SKM-1 treated with dmso at 0.1 percent for 144 hours (cell line): Measurements from ENCODE around the gene SLC8B1.

Experiments
- DNase-seq: peaks from one replicate; lab custom pipeline; 2025; ENCODE audit not compliant: unreplicated experiment; lab: John Stamatoyannopoulos, UW

SLC8B1 gene

GRCh38 chr12:113271853-113272561 lies 62.9 kb downstream of the SLC8B1 start:
- no peak for DNase-seq

GRCh38 chr12:113271466-113271852 lies 63.5 kb downstream of the SLC8B1 start:
- no peak for DNase-seq

- no peak for DNase-seq
Measured at GRCh38 chr12:113270709-113271009, 64.2 kb downstream of the SLC8B1 start.

GRCh38 chr12:113269257-113269943 lies 65.5 kb downstream of the SLC8B1 start:
- no peak for DNase-seq

GRCh38 chr12:113268621-113269020 lies 66.3 kb downstream of the SLC8B1 start:
- no peak for DNase-seq

- DNase-seq = no peak
Measured at GRCh38 chr12:113268136-113268535, 66.8 kb downstream of the SLC8B1 start.

GRCh38 chr12:113267621-113268020 lies 67.3 kb downstream of the SLC8B1 start:
- DNase-seq = no peak

GRCh38 chr12:113266106-113266895 lies 68.6 kb downstream of the SLC8B1 start:
- no peak for DNase-seq

GRCh38 chr12:113263431-113263963 lies 71.4 kb downstream of the SLC8B1 start:
- no peak for DNase-seq

DNA sequence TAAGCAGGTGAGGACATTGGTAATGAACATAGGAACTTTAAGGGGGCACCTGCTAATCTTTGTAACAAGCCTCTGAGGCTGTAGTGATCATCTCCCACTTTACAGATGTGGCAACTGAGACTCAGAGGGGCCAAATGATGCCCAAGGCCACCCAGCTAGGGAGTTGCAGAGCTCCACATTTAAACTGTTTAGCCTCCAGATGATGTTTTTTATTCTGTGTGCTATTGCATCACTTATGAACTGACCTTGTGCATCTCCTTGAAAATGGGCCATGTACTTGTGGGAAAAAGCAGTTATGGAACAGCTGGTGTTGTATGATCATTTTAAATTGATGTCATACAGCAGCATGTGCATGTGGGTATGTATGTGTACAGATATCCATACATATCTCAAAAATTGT lies 72.2 kb downstream of the SLC8B1 start:
- DNase-seq = no peak

GRCh38 chr12:113261847-113262470 lies 73.0 kb downstream of the SLC8B1 start:
- DNase-seq = peak; percentile 62

- DNase-seq = no peak
Measured at GRCh38 chr12:113260636-113261300, 74.1 kb downstream of the SLC8B1 start.

- no peak for DNase-seq
Measured at GRCh38 chr12:113260127-113260526, 74.8 kb downstream of the SLC8B1 start.

DNA sequence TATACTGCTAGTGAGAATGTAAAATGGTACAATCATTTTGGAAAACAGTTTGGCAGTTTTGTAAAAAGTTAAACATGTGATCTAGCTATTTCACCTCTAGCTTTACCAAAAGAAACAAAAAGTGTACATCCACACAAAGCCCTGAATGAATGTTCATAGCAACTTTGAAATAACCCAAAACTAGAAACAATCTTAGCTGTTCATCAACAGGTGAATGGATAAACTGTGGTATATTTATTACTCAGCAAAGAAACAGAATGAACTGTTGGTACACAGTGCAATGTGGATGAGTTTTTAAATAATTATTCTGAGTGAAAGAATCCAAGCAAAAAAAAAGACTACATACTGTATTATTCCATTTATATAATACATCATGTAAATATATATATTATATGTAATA lies 77.3 kb downstream of the SLC8B1 start:
- no peak for DNase-seq

- no peak for DNase-seq
Measured at GRCh38 chr12:113254298-113254697, 80.6 kb downstream of the SLC8B1 start.

DNA sequence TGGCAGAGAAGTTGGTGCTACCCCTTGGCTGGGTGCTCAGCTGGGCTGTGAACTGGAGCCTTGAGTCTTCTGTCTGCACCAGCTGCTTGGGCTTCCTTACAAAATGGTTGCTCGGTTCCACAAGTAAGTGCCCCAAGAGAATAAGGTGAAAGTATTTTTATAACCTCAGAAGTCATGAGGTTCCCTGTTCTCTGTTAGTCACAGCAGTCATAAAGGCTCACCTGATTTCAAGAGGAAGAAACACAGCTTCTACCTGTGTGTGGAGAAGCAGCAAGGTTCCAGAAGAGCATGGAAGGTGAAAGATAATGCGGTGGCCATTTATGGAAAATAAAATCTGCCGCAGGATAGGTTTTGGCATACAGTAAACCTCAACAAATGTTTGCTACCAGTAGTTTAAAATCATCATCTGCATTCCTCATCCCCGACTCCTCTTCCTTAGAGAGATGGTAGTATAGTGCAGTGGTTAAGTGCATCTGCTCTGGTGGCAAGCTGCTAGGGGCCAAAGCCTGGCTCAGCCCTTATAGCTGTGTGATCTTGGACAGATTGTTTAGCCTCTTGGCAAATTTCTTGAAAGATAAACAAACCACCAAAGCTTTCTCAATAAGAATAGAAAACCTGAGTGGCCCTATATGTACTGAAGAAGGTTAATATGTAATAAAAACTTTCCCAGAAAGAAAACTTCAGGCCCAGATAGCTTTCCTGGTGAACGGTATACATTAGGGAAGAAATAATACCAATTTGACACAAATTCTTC lies 81.2 kb downstream of the SLC8B1 start:
- no peak for DNase-seq

- DNase-seq = no peak
Measured at GRCh38 chr12:113252494-113252893, 82.4 kb downstream of the SLC8B1 start.

DNA sequence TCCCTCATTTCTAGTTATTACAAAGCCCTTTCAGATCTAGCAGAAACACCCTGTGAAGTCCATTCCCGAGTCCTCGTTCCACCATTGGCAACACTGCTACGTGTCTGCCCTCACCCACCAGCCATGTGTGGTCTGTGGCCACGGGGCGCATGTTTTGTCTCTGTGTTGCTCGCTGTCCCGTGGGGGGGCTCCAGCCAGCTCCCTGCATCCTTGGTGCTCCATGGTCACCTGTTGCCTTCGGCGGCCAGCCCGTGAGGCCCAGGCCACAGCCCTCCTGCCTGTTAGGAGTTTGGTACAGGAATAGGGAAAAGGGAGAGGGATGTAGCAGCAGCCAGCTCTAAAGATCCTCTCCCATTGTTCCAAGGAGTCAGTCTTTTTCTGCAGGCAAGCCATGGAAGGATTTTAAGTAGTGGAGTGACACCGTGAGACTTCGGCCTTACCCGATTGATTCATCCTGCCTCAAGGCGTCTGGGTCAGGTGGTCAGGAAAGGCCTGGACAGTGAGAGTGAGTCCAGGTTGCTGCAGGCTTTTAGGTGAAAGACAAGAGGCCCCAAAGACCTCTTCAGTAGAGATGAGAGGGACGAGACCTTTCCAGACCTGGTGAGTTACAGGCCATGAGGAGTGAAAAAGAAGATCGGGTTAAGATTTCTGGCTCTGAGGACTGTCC lies 83.4 kb downstream of the SLC8B1 start:
- DNase-seq = no peak

- DNase-seq = no peak
Measured at GRCh38 chr12:113250045-113250444, 84.9 kb downstream of the SLC8B1 start.

DNA sequence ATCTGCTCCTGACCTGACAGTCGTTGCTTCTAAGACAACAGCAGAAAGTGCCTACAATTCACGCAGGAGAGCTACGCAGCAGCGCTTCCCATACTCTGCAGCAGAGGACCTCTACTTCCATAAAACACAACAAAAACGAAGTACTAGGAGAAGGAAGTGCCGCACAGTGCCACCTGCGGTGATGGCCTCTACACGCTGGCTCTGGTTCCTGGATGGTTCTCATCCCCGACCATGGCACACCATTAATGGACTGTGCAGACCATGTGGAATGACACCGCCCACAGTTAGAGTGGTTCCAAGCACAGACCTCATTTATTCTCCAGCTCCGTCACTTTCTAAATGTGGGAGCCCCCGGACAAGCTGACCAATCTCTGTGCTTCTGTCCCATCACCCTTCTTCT lies 85.4 kb downstream of the SLC8B1 start:
- DNase-seq = no peak
